Measurements from ENCODE around the gene KRT73.

DNA sequence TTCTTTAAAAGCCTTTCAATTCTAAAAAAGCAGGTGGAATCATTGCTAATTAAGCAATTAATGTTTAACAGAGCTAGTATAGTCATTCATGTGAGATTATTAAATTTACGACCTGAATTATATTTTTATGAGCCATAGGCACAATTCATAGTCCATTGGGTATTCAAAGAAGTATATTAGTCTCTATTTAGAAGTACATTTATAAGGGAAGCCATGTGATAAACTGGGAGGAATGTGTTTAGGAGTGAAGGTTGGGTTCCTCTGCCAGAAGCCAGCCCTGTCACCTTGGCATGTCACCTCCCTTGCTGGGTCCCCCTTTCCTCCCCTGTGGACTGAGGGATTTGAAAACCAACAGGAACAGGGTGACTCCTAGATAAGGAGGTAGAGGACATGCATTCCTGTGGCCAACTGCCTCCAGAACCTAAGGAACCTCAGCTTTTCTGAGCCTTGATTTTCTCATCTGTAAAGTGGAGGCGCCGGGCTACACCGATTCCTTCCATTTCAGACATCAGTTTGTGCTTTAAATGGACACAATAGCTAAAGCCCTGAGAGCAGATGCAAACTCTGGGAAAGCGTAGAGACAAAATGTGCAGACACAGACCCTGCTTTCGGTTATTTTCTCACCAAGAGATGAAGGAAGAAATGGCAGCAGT is 39.0 kb upstream of the KRT73 start:
- TF ChIP-seq, protein P1, sequence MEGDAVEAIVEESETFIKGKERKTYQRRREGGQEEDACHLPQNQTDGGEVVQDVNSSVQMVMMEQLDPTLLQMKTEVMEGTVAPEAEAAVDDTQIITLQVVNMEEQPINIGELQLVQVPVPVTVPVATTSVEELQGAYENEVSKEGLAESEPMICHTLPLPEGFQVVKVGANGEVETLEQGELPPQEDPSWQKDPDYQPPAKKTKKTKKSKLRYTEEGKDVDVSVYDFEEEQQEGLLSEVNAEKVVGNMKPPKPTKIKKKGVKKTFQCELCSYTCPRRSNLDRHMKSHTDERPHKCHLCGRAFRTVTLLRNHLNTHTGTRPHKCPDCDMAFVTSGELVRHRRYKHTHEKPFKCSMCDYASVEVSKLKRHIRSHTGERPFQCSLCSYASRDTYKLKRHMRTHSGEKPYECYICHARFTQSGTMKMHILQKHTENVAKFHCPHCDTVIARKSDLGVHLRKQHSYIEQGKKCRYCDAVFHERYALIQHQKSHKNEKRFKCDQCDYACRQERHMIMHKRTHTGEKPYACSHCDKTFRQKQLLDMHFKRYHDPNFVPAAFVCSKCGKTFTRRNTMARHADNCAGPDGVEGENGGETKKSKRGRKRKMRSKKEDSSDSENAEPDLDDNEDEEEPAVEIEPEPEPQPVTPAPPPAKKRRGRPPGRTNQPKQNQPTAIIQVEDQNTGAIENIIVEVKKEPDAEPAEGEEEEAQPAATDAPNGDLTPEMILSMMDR (IDR thresholded peaks at IDR 0.05) = no peak
- no peak for TF ChIP-seq POLR2A (IDR thresholded peaks at IDR 0.05)
